ENCODE results near the gene CCT7. TPM values are rescaled to one million over a fixed set of nuclear protein-coding genes. Genes with fewer than 3 reads are reported as not detected.

Gene CCT7
- total RNA-seq, 2 donors from 2014 or later, result 347 to 391 TPM

GRCh38 chr2:73223821-73224220 is 10.3 kb upstream of the CCT7 start:
- H3K27me3 ChIP-seq (ENCODE audit: control insufficient read depth, insufficient read depth, low read length, poor library complexity, severe bottlenecking), result no peaks in the 10 kb centered on the region
- DNase-seq, result no peak
- Mint-ChIP-seq H3K4me3 (no peak overlapping the region), H3K36me3 (ENCODE audit: low read depth) (peaks cover 24% of the 10 kb centered on the region), H3K27ac (no peak overlapping the region), H3K9me3 (no peaks in the 10 kb centered on the region), H3K4me1 (no peaks in the 10 kb centered on the region), H3K27me3 (ENCODE audit: insufficient read depth) (no peaks in the 10 kb centered on the region)
- H3K36me3 ChIP-seq (ENCODE audit: control insufficient read depth, insufficient read depth, low read length), result peaks cover 20% of the 10 kb centered on the region
- no peak overlapping the region for H3K4me3 ChIP-seq (ENCODE audit: low read length)
- H3K4me1 ChIP-seq (ENCODE audit: control insufficient read depth, insufficient read depth, low read length), result no peaks in the 10 kb centered on the region
- H3K9ac ChIP-seq (ENCODE audit: extremely low read depth, low read length, poor library complexity, severe bottlenecking), result no peak overlapping the region
- H3K9me3 ChIP-seq (ENCODE audit: control insufficient read depth, low read length), result no peaks in the 10 kb centered on the region
- TF ChIP-seq CTCF (conservative IDR thresholded peaks at IDR 0.05), result no peak
- H3K27ac ChIP-seq (ENCODE audit: low read depth, low read length), result no peak overlapping the region
- WGBS, 2 experiments (ENCODE audit: insufficient coverage in 1 of 2, insufficient read length in 1 of 2), result 81 to 93% methylated on average over 4 of the region's 4 CpGs

- Mint-ChIP-seq H3K27me3 (ENCODE audit: insufficient read depth) (no peaks in the 10 kb centered on the region), H3K4me1 (no peaks in the 10 kb centered on the region), H3K4me3 (no peak overlapping the region), H3K9me3 (no peaks in the 10 kb centered on the region), H3K36me3 (ENCODE audit: low read depth) (peaks cover 21% of the 10 kb centered on the region), H3K27ac (no peak overlapping the region)
- H3K36me3 ChIP-seq (ENCODE audit: control insufficient read depth, insufficient read depth, low read length), result peaks cover 20% of the 10 kb centered on the region
- H3K4me1 ChIP-seq (ENCODE audit: control insufficient read depth, insufficient read depth, low read length), result no peaks in the 10 kb centered on the region
- no peak overlapping the region for H3K9ac ChIP-seq (ENCODE audit: extremely low read depth, low read length, poor library complexity, severe bottlenecking)
- H3K27ac ChIP-seq (ENCODE audit: low read depth, low read length), result no peak overlapping the region
- no peak for DNase-seq
- H3K9me3 ChIP-seq (ENCODE audit: control insufficient read depth, low read length), result no peaks in the 10 kb centered on the region
- H3K27me3 ChIP-seq (ENCODE audit: control insufficient read depth, insufficient read depth, low read length, poor library complexity, severe bottlenecking), result no peaks in the 10 kb centered on the region
- TF ChIP-seq CTCF (conservative IDR thresholded peaks at IDR 0.05), result no peak
- H3K4me3 ChIP-seq (ENCODE audit: low read length), result no peak overlapping the region
- 88 to 93% methylated on average over 5 to 9 of the region's 9 CpGs for WGBS, 2 experiments (ENCODE audit: insufficient coverage in 1 of 2, insufficient read length in 1 of 2)
Observed at GRCh38 chr2:73225513-73226360, 8.4 kb upstream of the CCT7 start.

GRCh38 chr2:73227086-73227485 is 7.0 kb upstream of the CCT7 start:
- Histone ChIP-seq H3K9me3 (ENCODE audit: control insufficient read depth, low read length) (no peaks in the 10 kb centered on the region), H3K27ac (ENCODE audit: low read depth, low read length) (no peak overlapping the region), H3K4me3 (ENCODE audit: low read length) (no peak overlapping the region), H3K36me3 (ENCODE audit: control insufficient read depth, insufficient read depth, low read length) (peaks cover 12% of the 10 kb centered on the region), H3K9ac (ENCODE audit: extremely low read depth, low read length, poor library complexity, severe bottlenecking) (no peak overlapping the region), H3K4me1 (ENCODE audit: control insufficient read depth, insufficient read depth, low read length) (no peaks in the 10 kb centered on the region), H3K27me3 (ENCODE audit: control insufficient read depth, insufficient read depth, low read length, poor library complexity, severe bottlenecking) (no peaks in the 10 kb centered on the region)
- no peak overlapping the region for H3K27ac Mint-ChIP-seq
- no peaks in the 10 kb centered on the region for H3K9me3 Mint-ChIP-seq
- no peak overlapping the region for H3K4me3 Mint-ChIP-seq
- 58 to 72% methylated on average over 2 to 3 of the region's 3 CpGs for WGBS, 2 experiments (ENCODE audit: insufficient coverage in 1 of 2, insufficient read length in 1 of 2)
- no peak for TF ChIP-seq CTCF (conservative IDR thresholded peaks at IDR 0.05)
- no peaks in the 10 kb centered on the region for H3K27me3 Mint-ChIP-seq (ENCODE audit: insufficient read depth)
- no peak for DNase-seq
- peaks cover 14% of the 10 kb centered on the region for H3K36me3 Mint-ChIP-seq (ENCODE audit: low read depth)
- no peaks in the 10 kb centered on the region for H3K4me1 Mint-ChIP-seq

All from endodermal cell (in vitro differentiated cells).